A673 (cell line): ENCODE results near the gene SORCS3. TPM values are rescaled to one million over a fixed set of nuclear protein-coding genes. Genes with fewer than 3 reads are reported as not detected.

Source experiments
- BruUV-seq: library from RNA; stranded (reverse); fragments of 400-500 nt; replicated peaks from 2 replicates; lab custom pipeline; 2021; lab: Mats Ljungman, UMichigan
- CTCF ChIA-PET: fragments of 300-600 bp; sonication (Branson Sonifier 250); formaldehyde crosslinking; loops from one replicate; lab custom pipeline; 2022; ENCODE audit warnings: antibody characterized with exemption; lab: Charles Lee
- POLR2A ChIA-PET: fragments of 300-600 bp; sonication (Branson Sonifier 250); formaldehyde crosslinking; loops from one replicate; lab custom pipeline; 2022; ENCODE audit warnings: antibody characterized with exemption; ENCODE audit not compliant: low non-redundant PET; lab: Charles Lee
- DNase-seq: peaks from one replicate; pipeline ENCODE4 v3.0.0-alpha.2; 2015; ENCODE audit warnings: low spot score
- H3K27ac ChIP-seq: fragments of 200-600 bp; sonication (generic); 2 replicates; pipeline ENCODE4 v1.5.1; 2016; ENCODE audit warnings: mixed run types, low read depth, mild to moderate bottlenecking, mixed read lengths, antibody characterized with exemption, low read length; ENCODE audit not compliant: poor library complexity, severe bottlenecking
- H3K27me3 ChIP-seq: fragments of 200-600 bp; sonication (generic); replicated peaks from 2 replicates; pipeline ENCODE4 v1.6.1; 2017; ENCODE audit warnings: mixed run types, low read depth, mild to moderate bottlenecking, mixed read lengths, antibody characterized with exemption, low read length; ENCODE audit not compliant: insufficient read depth, poor library complexity
- H3K36me3 ChIP-seq: fragments of 200-600 bp; sonication (generic); 2 replicates; pipeline ENCODE4 v1.6.1; 2016; ENCODE audit warnings: mixed run types, mild to moderate bottlenecking, mixed read lengths, antibody characterized with exemption, low read length; ENCODE audit not compliant: insufficient read depth, poor library complexity, severe bottlenecking
- H3K4me1 ChIP-seq: fragments of 200-600 bp; sonication (generic); 2 replicates; pipeline ENCODE4 v1.6.1; 2017; ENCODE audit warnings: mixed run types, mild to moderate bottlenecking, mixed read lengths, antibody characterized with exemption, low read length; ENCODE audit not compliant: insufficient read depth, poor library complexity, severe bottlenecking
- H3K4me3 ChIP-seq: fragments of 200-600 bp; sonication (generic); 2 replicates; pipeline ENCODE4 v1.5.1; 2016; ENCODE audit warnings: low read depth, mixed run types, mild to moderate bottlenecking, mixed read lengths, low read length; ENCODE audit not compliant: poor library complexity, severe bottlenecking
- H3K9me3 ChIP-seq: fragments of 200-600 bp; sonication (generic); 2 replicates; pipeline ENCODE4 v1.6.1; 2016; ENCODE audit warnings: mixed run types, low read depth, mild to moderate bottlenecking, mixed read lengths, antibody characterized with exemption, low read length; ENCODE audit not compliant: poor library complexity, severe bottlenecking
- CTCF ChIP-seq: fragments of 300-800, 200-600 bp; sonication (generic); conservative IDR thresholded peaks from 2 replicates; pipeline ENCODE4 v1.5.1; 2017; ENCODE audit warnings: low read depth, mild to moderate bottlenecking, antibody characterized with exemption, low read length, moderate library complexity, mixed read lengths
- EZH2 ChIP-seq: fragments of 200-600 bp; sonication (generic); IDR thresholded peaks from 2 replicates; pipeline ENCODE4 v1.6.1; 2017; ENCODE audit warnings: borderline replicate concordance, low read depth, mild to moderate bottlenecking, mixed read lengths, antibody characterized with exemption, low read length; ENCODE audit not compliant: poor library complexity, severe bottlenecking
- intact Hi-C: fragments of 100-400 bp; cut with micrococcal nuclease; formaldehyde crosslinking; loops from one replicate; pipeline ENCODE4 v1.10.0; 2022; ENCODE audit not compliant: unreplicated experiment
- total RNA-seq: library from RNA; stranded (reverse); gene quantifications from 2 replicates; pipeline ENCODE4 v1.2.3, GENCODE V29; 2021

The SORCS3 gene
- total RNA-seq, 1 experiment from 2014 or later, result not detected

- no peak for TF ChIP-seq EZH2
- TF ChIP-seq CTCF, result 0 out of 2 replicates have a peak, but pooled peaks have one; percentile 11
- no TSS peak for BruUV-seq
- CTCF ChIA-PET, result no interaction called here
- POLR2A ChIA-PET, result no interaction called here
- peak; percentile 4 for DNase-seq
- intact Hi-C loops, result no loop called here
- H3K36me3 ChIP-seq, result no peaks in the 10 kb centered on the region
- no peaks in the 10 kb centered on the region for H3K9me3 ChIP-seq
- peaks cover 45% of the 10 kb centered on the region for H3K27me3 ChIP-seq
- H3K27ac ChIP-seq, result no peak overlapping the region
- no peaks in the 10 kb centered on the region for H3K4me1 ChIP-seq
- no peak overlapping the region for H3K4me3 ChIP-seq
Measured at GRCh38 chr10:104767745-104768144, 126.7 kb downstream of the SORCS3 start.

GRCh38 chr10:104773105-104773504 is 132.0 kb downstream of the SORCS3 start:
- H3K9me3 ChIP-seq, result no peaks in the 10 kb centered on the region
- H3K36me3 ChIP-seq, result no peaks in the 10 kb centered on the region
- no peak for TF ChIP-seq CTCF
- H3K27ac ChIP-seq, result no peak overlapping the region
- ChIA-PET CTCF (no interaction called here), POLR2A (no interaction called here)
- H3K4me1 ChIP-seq, result no peaks in the 10 kb centered on the region
- no peak overlapping the region for H3K4me3 ChIP-seq
- no peak for DNase-seq
- H3K27me3 ChIP-seq, result peaks cover 56% of the 10 kb centered on the region
- intact Hi-C loops, result no loop called here
- BruUV-seq, result no TSS peak

- Histone ChIP-seq H3K27me3 (peaks cover 49% of the 10 kb centered on the region), H3K4me1 (no peaks in the 10 kb centered on the region), H3K9me3 (no peaks in the 10 kb centered on the region), H3K27ac (no peak overlapping the region), H3K4me3 (no peak overlapping the region), H3K36me3 (no peaks in the 10 kb centered on the region)
- ChIA-PET CTCF (no interaction called here), POLR2A (no interaction called here)
- TF ChIP-seq EZH2, result no peak
- no peak for TF ChIP-seq CTCF
- no peak for DNase-seq
- BruUV-seq, result no TSS peak
- intact Hi-C loops, result no loop called here
Measured at GRCh38 chr10:104774234-104774633, 133.1 kb downstream of the SORCS3 start.
